HG03378 (cell line): ENCODE measurements around the gene SCAI.
"Not testable (repeated sequence)": the region's sequence is repeated elsewhere in the genome, so short reads cannot be mapped to it uniquely, and the experiment has no call there.

Source experiments
- ATAC-seq: cut with Tn5 transposase; IDR thresholded peaks from one replicate; pipeline ENCODE4 v1.9.1; 2021; ENCODE audit warnings: mild to moderate bottlenecking, moderate library complexity; ENCODE audit not compliant: unreplicated experiment

Gene SCAI

GRCh38 chr9:125106285-125106893 is 36.9 kb downstream of the SCAI start:
- ATAC-seq, result no peak

GRCh38 chr9:125103770-125104460 is 39.4 kb downstream of the SCAI start:
- no peak for ATAC-seq

DNA sequence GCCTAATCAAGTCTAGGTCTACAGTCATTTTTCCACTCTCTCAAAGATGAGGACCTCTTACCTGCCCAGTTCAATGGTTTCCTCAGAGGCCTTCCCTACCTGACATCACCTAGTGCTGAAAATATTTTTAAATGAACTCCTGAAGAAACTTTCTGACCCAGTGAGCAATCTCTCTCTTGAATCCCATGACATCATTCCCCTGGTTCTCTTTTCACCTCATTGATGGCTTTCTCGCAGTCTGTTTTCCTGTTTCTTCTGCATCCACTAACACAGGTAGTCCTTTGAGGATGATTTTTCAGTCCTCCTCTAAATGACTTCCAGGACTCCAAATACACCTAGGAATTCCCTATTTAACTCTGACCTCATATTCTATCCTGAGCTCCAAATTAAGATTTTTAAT is 40.3 kb downstream of the SCAI start:
- ATAC-seq, result no peak

GRCh38 chr9:125100822-125101221 is 42.5 kb downstream of the SCAI start:
- no peak for ATAC-seq

GRCh38 chr9:125099816-125100215 is 43.5 kb downstream of the SCAI start:
- ATAC-seq, result no peak

DNA sequence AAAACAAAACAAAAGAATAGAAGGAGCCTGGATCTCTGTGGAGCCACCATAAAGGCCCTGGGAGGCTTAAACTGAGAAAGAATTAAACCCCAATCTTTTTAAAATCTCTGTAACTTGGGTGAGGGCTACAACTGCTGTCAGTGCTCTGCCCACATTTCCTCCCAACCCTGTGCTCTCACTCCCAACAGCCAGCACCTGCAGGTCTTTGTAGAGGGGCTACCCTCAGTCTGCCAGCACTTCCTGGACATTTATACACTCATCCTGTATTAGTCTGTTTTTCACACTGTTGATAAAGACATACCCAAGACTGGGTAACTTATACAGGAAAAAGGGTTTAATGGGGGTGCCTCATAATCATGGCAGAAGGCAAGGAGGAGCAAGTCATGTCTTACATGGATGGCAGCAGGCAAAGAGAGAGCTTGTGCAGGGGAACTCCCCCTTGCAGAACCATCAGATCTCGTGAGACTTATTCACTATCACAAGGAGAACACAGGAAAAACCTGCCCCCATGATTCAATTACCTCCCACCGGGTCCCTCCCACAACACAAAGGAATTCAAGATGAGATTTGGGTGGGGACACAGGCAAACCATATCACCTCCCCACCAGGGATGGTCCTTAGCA is 47.4 kb downstream of the SCAI start:
- ATAC-seq, result no peak

- ATAC-seq, result no peak
Measured at GRCh38 chr9:125091121-125091520, 52.2 kb downstream of the SCAI start.

- no peak for ATAC-seq
Measured at GRCh38 chr9:125089331-125089730, 54.0 kb downstream of the SCAI start.

DNA sequence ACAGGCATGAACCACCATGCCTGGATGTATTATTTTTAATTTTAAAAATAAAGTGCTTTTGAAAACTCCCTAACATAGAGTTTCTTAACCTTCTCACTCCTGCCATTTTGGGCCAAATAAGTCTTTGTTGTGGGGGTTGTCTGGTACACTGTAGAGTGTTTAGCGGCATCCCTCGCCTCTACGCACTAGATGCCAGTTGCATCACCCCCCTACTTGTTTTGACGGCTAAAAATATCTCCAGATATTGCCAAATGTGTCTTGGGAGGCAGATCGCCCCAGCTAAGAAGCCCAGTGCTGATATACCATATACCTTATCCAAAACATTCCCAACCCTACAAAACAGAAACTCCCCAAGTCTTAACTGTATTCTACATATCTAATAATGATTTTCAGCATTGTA is 54.6 kb downstream of the SCAI start:
- ATAC-seq, result no peak

DNA sequence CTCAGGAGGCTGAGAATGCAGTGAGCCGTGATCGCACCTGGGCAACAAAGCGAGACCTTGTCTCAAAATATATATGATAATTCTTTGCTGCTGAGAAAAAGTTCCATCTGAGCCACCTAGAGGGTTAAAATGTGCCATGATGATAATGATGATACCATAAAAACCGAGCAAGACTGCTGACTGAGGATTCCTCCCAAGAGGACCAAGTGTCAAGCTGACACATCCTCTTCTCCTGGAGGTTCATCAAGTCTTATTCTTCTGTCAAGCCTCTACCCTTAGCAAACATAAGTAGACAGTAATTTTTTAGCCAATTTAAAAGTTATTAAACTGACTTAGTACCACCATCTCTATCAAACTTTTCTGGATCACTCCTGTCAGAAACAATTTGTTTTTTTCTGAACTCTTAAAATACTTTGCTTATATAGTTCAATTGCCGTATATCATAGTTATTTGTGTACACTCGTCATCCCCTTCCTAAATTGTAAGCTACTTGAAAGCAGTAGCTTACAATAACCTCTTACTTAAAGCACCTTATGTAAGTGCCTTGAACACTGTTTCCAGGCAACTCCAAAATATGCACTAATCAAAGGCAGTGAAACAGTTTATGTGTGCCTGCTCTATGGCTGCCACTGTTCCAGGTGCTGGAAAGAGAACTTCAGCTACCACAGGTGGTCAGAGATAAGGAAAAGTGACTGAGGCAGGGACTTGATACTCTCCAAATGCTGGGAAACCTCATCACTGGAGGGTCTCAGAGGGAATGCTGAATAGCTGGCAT is 57.4 kb downstream of the SCAI start:
- no peak for ATAC-seq

DNA sequence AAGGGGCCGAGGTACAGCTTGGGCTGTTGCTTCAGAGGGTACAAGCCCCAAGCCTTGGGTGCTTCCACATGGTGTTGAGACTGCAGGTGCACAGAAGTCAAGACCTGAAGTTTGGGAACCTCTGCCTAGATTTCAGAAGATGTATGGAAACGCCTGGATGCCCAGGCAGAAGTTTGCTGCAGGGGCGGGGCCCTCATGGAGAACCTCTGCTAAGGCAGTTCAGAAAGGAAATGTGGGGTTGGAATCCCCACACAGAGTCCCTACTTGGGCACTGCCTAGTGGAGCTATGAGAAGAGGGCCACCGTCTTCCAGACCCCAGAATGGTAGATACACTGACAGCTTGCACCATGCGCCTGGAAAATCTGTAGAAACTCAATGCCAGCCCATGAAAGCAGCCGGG is 61.1 kb downstream of the SCAI start:
- not testable (repeated sequence) for ATAC-seq

DNA sequence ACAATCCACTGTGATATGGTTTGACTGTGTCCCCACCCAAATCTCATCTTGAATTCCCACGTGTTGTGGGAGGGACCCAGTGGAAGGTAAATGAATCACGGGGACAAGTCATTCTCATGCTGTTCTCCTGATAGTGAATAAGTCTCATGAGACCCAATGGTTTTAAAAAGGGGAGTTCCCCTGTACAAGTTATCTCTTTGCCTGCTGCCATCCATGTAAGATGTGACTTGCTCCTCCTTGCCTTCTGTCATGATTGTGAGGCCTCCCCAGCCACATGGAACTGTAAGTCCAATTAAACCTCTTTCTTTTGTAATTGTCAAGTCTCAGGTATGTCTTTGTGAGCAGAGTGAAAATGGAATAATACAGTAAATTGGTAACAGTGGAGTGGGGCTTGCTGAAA is 62.5 kb downstream of the SCAI start:
- ATAC-seq, result not testable (repeated sequence)

DNA sequence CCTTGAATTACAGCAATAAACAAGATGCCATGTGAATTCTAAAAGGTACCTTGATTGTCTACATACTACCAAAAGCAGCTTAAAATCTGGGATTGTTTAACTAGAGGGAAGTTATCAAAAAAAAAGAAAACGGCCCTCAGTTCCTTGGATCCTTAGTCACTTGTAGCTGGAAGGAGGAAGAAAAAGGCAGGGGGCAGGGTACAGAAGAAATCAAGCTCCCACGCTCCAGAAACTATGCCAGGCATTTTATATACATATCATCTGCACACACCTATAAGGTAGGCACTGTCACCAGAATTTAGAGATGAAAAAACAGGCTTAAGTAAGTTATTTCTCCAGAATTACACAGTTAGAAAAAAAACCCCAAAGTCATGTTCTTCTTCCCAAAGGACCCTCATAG is 63.4 kb downstream of the SCAI start:
- no peak for ATAC-seq

GRCh38 chr9:125075997-125076396 is 67.3 kb downstream of the SCAI start:
- no peak for ATAC-seq

DNA sequence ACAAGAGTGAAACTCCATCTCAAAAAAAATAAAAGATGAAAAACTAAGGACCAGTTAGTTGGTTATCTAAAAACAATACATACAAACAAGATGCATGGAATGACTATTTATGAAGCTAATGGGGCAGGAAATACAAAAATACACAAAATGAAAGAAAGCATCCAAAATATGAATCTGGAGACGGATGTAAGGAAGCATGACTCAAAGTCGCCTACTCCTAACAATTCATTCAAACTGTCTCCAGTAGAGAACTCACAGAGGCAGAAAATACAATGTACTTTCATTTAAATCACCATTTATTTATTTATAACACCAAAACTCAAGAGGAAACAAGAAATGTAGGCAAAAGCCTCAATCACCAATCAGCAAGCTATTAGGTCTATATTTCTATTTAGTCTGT is 68.4 kb downstream of the SCAI start:
- no peak for ATAC-seq

GRCh38 chr9:125066839-125067619 is 76.3 kb downstream of the SCAI start:
- ATAC-seq, result no peak

- no peak for ATAC-seq
Measured at GRCh38 chr9:125061391-125061790, 81.9 kb downstream of the SCAI start.

- no peak for ATAC-seq
Measured at GRCh38 chr9:125049212-125050049, 93.9 kb downstream of the SCAI start.

DNA sequence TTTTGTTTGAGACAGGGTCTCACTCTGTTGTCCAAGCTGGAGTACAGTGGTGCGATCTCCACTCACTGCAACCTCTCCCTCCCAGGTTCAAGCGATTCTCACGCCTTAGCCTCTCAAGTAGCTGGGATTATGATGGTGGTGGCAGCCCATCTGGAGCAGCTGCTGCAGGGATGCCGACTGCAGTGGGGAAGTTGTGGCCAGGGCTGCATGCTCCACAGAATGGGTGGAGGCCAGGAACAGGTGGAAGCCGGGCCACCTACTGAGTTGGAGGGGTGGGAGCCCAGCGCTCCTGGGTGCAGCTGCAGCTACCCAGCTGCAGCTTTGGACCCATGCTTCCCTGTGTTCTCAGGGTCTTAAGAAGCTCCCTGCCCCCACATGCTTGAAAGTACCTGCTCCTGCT is 99.7 kb downstream of the SCAI start:
- no peak for ATAC-seq

- ATAC-seq, result no peak
Measured at GRCh38 chr9:125043148-125043547, 100.2 kb downstream of the SCAI start.
